ENCODE measurements around the gene APOM.

GRCh38 chr6:31666337-31666965 is 10.8 kb downstream of the APOM start:
- TF ChIP-seq CTCF (IDR thresholded peaks at IDR 0.05) (no peak), POLR2A (IDR thresholded peaks at IDR 0.05) (no peak)
